CD4-positive, alpha-beta T cell treated with Interleukin-2 at 100 ng/mL for 4 hours (primary cell): Measurements from ENCODE around the gene BRME1.

Source experiments
- DNase-seq: peaks from one replicate; pipeline ENCODE4 v3.0.0-alpha.2; 2020; ENCODE audit warnings: low spot score

BRME1 gene

DNA sequence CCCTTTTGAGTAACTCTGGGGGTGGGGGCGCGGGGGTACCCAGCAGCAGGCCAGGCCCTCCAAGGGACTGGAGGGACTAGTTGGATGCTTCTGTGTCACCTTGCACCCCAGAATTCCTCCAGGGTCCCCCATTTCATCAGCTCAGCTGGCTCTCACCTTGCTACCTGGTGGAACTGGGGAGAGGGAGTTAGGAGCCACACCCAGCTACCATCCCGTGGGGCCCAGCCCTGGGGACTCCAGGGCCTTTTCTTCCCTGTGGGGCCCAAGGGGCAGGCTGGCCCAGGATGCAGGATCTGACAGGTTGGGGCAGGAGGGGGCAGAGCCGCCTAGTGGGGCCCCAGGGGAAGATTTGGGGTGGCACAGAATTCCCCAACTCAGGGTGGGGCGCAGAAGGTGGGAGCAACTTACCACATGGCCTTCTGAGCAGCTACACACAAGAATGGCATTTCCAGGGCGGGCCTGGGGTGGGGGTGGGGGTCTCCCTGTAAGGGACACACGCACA lies 61.7 kb downstream of the BRME1 start:
- no peak for DNase-seq

DNA sequence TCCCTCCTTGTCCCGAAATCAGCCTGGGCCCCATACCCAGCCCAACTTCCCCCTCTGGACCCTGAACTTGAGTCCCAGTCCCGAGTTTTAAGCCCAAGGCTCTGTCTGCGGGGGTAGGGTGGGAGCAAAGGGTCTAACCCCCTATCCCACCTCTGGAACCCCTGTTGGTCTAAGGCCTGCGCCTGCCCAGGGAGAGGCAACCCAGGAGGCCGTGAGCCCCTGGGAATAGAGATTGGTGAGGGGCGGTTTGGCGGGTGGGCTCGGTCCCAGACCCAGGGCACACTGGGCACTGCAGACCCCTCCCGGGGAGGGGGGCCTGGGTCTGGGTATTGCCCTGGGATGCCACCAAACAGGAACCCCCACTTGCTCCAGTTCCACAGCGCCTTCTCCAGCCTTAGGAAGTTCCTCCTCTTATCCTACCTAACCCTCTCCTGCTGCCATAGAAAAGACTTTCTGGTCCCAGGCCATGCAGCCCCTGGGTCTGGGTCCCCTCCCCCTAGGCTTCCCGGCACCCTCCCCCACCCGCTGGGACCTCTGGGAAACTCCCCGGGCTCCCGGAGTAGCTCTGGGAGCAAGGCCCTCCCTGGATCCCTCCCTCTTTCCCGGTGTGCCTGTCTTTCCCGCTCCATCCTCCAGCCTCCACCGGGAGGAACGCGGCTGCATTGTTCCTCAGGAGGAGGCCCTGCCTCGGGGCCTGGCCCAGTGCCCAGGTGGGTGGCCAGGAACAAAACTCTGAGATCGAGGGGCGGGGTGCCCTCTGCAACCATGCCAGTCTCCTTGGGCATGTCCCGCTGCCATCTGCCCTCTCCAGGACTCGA lies 62.6 kb downstream of the BRME1 start:
- DNase-seq = no peak

DNA sequence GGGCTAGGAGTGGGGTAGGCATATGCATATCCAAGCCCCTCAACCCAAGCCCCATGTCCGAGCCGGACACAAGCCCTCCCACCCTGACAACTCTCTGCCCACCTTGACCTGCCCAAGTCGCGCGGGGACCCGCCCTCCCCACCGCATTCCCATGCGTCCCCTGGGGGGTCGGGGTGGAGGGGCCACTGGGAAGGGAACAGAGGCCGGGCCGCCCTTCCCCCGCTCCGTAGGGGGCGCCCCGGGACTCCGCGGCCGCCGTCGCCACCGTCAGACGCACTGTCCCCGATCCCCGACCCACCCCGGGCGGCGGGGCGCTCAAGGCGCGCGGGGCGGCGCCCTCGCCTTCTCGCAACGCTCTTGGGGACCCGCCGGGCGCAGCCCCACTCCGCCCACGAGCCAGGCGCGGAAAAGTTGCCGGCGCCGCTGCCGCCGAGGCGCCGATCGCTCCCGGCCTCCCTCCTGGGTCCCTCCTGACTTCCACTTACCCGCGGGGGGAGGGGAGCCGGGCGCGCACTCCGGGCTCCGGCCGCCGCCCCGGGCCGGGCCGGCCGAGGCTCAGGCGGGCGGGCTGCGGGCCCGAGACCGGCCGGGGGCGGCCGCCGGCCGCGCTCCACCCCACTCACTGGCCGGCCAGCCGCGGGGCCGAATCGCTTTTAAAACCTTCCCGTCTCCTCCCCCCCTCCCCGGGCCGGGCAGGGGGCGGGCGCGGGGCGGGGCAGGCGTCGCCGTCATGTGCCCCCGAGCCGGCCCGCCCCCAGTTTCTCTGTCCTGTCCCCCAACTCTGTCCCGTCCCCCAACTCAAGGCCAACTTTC lies 63.4 kb downstream of the BRME1 start:
- peak; percentile 89 for DNase-seq

DNA sequence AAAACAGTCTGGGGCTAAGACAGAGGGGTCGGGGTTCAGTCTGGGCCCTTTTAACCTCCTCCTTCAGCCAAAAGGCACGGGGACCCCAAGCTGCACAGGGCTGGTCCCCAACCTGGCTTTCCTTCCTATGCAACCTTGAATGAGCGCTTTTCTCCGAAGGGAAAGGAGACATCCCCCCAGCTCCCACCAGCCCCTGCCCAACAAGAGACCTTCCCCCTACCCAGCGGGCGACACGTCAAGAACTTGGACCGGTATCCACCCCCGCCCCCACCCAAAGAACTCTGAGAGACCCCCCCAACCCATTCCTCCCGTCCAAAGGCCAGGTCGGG lies 64.0 kb downstream of the BRME1 start:
- peak; percentile 64 for DNase-seq

DNA sequence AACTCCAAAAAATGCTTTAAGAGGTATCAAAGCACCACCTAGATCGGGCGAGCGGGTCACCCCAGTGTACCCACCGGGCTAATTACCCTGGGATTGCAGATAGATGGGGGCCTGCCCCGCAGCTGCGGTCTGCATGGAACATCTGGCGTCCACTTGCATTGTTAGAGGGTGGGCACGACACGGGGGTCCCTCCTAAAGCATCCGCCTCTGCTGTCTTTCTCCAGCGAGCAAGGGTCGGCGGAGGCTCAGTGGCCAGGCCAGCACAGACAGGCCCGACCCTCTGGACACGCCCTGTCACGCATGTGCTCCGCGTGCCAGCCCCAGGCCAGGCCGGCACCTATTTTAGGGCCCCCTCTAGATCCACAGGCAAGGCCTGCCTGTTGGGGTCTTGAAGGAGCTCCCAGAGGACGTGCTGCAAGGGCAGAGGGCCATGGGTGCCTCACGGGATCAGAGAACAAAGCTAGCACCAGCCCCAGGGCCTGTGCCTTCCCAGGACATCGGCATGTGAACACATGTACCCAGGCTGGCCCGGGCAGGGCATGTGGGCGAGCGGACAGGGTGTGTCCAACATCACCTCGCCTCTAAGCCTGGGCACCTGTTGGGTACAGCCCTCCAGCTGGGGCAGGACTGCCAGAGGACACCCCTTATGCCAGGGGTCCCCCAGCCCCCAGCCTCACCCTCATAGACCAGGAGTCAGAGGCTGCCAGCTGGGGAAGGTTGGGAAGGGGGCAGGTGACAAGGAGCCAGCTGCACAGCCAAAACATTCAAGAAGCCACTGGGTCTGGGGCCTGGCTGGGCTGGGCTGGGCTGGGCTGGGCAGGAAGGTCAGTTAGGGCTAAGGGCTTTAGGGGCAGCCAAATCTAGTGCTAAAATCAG lies 64.6 kb downstream of the BRME1 start:
- DNase-seq = peak; percentile 67

DNA sequence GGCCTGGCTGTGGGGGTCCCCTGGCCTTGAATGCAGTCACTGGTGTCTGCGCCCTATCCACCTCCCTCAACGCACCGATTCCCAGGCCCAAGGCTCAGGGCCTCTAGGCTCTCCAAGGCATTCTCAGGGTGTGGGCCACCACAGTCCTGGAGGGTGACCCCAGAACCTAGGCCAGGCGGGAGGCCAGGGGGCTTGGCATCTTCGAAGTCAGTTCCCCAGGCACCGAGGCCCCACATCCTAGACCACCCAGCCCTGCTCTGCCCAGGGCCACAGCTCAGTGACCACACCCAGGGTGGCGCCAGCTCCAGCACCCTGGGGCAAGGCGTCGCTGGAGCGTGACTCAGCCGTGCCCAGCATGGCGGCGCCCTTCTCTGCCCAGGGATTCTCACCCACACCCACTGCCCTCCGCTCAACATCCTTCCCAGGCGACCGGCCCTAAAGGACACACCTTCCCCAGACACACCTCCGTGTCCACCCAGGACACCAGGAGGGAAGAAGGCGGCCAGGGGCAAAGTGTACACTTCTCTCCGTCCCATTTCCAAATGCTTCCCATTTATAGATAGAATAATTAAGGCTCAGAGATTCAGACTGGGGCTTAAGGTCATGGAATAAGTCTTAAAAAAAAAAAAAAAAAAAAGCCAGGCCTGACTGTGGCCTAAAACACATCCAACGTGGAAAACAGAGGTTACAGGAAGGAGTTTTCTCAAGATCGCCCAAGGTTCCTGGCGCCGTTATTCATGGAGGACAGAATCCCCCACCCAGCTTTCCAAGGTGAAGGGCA lies 65.4 kb downstream of the BRME1 start:
- peak; percentile 68 for DNase-seq

DNA sequence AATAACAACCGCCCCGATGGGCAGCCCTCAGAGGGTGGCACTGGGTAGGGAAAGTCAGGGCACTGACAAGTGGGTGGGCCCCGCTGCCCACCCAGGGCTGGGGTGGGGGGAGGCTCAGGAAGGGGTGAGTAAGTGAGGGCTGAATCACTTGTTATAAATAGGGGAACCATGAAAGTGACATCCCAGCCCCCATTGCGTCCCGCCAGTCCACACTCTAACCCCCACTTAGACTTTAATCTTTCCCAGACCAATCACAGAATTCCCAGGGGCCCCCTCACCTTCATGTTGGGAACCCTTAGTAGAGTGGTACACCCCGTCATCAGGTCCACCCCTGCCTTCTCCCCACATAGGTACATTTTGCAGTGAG lies 66.0 kb downstream of the BRME1 start:
- no peak for DNase-seq

DNA sequence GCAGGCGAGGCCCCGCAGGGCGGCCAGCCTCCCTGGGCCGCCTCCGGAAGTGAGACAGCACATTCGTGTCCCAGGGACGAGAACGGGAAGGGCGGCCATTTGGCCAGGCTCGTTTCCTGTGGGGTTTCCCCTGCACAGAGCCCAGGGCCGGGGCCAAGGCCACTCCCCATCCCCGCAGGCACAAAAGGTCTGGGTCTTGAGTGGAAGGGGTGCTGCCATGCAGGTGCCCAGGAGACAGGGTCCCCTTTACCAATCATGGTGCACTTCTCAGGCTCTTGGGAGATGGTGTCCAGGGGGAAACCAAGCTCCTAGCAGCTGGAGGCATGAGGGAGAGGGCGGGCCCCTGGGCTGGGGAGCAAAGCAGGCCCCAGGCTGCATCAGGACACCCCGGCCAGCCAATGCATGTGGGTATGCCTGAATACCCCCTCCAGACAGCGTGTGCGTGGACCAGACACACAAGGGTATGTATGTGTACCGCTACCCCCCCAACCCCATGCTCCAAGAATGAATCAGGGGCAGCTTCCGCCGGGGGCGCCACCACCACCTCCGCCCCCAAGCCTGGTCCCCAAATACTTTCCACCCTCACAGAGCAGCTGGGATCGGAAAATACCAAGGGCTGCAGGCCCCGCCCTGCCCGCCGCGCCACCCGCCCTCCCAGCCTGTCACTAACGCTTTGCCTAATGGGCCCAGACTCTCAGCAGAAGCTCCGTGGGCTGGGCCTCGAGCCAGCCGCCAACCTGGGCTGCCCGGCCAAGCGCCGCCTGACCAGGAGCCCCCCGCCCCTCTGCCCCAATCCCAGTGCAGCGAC lies 66.6 kb downstream of the BRME1 start:
- DNase-seq = peak; percentile 80

DNA sequence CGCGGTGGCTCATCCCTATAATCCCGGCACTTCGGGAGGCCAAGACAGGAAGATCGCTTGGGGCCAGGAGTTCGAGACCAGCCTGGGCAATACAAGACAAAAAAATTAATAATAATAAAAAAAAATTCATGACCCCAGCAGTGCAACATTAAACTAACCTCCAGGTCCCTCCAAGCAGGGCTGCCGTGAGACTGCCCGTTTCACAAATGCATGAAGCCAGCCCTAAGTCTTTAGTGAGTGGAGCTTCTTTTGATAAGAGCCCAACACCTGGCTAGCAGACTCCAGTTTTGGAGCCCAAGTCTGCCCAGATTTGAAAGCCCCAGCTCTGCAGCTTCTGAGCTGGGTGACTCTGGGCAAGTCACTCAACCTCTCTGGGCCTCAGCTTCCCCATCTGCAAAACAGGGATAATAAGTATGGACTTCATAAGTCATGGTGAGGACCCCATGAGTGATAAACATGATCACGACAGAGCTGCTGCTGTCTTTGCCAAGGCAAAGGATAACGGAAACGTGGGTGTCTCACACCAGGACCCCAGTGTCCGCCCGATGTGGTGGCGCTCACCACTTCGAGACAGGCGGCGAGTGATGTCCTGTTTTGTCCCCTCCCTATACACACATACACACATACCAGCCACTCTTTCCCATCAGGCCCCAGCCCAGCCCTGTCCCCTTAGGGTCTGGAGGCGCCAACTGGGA lies 67.3 kb downstream of the BRME1 start:
- no peak for DNase-seq

DNA sequence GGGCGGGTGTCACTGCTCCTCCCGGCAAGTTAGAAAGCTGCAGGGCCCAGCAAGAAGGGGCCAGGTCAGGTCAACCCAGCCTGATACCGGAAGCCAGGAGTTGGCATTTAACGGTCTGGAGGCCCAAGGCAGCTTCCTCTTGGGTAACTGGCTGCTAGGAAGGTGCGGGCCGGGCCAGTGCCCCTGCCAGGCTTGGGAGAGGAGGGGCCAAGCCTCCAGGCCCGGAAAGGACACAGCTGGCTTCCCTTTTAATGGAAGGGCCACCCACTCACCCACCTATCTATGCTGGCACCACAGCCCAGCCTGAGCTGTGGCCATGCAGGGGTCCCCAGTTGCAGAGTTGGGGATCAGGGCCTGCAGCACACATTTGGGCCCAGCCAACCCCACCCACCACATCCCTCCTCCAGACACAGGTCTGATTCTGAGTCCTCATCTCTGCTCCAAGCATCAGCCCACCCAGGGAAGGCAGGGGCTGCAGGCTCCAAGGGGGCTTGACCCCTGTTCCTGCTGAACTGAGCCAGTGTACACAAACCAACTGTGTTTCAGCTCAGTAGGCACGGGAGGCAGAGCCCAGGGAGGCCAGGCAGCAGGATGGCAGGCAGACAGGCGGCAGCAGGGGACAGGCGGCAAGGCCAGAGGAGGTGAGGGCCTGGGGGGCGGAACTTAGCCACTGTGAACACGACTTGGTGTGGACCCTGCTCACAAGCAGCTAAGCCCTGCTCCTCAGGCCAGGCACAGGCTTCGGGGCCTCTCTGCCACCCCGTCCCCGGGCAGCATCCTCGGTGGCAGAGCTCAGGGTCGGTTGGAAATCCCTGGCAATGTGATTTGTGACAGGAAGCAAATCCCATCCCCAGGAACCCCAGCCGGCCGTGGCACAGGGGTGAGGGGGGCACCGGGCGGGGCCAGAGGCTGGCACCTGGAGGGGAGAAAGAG lies 69.9 kb downstream of the BRME1 start:
- DNase-seq = no peak

DNA sequence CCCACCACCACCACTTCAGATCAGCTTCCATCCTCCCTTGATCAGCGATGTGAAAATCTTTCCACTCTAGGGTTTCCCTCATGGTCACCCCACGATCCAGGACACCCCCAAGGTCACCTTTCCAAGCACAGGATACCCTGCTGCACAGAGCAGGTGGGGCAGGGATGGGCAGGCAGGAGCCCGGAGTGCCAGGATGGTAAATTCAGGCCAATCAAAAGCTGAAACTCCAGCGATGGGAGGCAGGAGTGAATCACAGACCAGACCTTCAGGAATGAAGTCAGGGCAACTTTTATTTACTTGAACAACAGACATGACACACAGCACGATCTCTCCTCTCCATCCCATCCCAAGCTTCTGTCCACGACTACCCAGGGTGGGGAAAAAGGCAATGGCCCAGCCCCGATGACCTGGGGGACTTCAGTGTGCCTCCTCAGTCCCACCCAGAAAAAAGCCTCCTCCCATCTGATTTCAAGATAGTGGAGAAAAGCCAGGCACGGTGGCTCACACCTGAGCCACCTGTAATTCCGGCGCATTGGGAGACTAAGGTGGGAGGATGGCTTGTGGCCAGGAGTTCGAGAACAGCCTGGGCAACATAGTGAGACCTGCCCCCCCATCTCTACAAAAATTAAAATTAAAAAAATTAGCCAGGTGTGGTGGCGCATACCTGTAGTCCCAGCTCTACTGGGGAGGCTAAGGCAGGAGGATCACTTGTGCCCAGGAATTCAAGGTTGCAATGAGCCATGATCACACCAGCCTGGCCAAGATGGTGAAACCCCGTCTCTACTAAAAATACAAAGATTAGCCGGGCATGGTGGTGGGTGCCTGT lies 71.5 kb downstream of the BRME1 start:
- DNase-seq = no peak

DNA sequence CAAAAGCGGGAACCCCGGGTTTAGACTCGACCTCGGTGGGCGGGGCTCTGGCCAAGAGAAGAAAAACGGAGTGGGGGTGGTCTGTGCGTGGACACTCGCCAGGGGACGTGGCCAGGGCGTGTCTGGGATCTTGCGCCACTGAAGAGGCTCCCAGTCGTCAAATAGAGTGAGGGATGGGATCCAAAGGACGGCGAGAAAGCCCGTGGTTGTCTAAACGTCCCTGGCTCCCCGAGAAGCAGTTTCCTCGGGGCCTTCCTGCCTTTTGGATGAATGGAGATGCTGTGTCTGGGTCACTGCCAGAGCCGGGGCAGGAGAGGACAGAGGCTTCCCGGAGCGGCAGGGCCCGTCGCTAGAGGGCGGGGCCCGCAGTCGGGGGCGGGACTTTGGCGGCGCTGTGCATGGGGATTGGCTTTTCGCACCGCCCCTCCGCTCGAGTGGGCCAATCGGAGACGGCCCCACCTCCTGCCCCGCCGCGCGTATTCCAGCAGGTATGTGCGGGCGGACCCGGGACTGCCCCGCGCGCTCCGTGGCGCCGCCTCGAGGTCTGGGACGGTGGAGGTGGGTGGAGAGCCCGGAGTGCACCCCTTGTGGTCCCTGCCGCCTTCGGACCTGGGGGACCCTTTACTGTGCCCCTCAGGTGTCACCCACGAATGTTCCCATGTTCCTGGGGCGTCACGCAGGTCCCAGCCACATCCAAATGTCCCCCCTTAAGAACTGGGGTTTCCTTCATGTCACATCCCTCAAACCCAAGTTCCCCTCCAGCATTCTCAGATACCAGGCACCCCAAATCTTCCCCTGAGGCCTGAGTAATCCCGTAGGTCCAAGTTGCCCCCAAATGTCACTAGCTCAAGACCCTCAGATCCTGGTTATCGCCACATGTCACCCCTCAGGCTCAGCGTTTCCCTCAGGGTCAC lies 72.3 kb downstream of the BRME1 start:
- DNase-seq = peak; percentile 90
